Esophagus squamous epithelium (tissue), 4 donors: ENCODE results near the gene ADGRV1.

Experiments used
- POLR2A ChIP-seq, 4 donors: fragments of 450-650 bp; IDR thresholded peaks; one replicate each; pipeline ENCODE4 v1.6.1; 2017; ENCODE audit warnings: antibody characterized with exemption in 4 of 4, mild to moderate bottlenecking in 4 of 4, moderate library complexity in 3 of 4
- TF ChIP-seq, protein P1 (sequence below), 6 experiments: fragments of 450-650 bp in 4 of 6; fragments of 200-600 bp in 2 of 6; sonication (generic) in 2 of 6; IDR thresholded peaks; one replicate each; pipeline ENCODE4 v1.5.1; 2016 to 2019; ENCODE audit warnings: antibody characterized with exemption in 6 of 6, mild to moderate bottlenecking in 4 of 6, moderate library complexity in 4 of 6

DNA sequence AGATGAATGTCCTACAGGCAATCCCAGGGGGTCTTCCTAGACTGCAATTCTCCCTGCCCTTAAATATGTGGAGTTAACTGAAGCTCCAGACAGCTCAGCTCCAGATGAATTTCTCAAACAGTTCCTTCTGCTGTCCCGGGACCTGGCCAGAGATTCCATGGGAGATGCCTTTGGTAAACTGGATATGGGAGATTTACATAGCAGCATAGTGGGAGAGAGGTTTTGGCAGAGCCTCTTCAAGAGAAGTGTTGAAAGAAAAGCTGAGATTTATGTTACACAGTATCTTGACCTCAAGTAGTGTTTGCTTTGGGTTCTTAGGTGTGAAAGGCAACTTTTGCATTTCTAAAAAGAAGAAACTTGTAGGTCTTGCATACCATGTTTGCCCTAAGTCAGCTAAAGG is 459.6 kb downstream of the ADGRV1 start:
- TF ChIP-seq, protein P1, sequence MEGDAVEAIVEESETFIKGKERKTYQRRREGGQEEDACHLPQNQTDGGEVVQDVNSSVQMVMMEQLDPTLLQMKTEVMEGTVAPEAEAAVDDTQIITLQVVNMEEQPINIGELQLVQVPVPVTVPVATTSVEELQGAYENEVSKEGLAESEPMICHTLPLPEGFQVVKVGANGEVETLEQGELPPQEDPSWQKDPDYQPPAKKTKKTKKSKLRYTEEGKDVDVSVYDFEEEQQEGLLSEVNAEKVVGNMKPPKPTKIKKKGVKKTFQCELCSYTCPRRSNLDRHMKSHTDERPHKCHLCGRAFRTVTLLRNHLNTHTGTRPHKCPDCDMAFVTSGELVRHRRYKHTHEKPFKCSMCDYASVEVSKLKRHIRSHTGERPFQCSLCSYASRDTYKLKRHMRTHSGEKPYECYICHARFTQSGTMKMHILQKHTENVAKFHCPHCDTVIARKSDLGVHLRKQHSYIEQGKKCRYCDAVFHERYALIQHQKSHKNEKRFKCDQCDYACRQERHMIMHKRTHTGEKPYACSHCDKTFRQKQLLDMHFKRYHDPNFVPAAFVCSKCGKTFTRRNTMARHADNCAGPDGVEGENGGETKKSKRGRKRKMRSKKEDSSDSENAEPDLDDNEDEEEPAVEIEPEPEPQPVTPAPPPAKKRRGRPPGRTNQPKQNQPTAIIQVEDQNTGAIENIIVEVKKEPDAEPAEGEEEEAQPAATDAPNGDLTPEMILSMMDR (IDR thresholded peaks at IDR 0.05): no peak
- TF ChIP-seq POLR2A (IDR thresholded peaks at IDR 0.05): no peak
